H54 (cell line): ENCODE measurements around the gene ABCB8.
"Not testable (repeated sequence)": the region's sequence is repeated elsewhere in the genome, so short reads cannot be mapped to it uniquely, and the experiment has no call there.

ENCODE experiments used
- DNase-seq: peaks from one replicate; pipeline ENCODE4 v3.0.0; 2011; ENCODE audit warnings: low spot score, mixed read lengths; ENCODE audit not compliant: insufficient read length
- FAIRE-seq: peaks from 3 replicates; lab custom pipeline; 2011; peaks lifted over from hg19 to GRCh38; lab: Jason Lieb, UNC
- POLR2A ChIP-seq: IDR thresholded peaks from 2 replicates; pipeline ENCODE4 v1.6.1; 2011; ENCODE audit warnings: low read depth, mild to moderate bottlenecking, low read length

Gene ABCB8

GRCh38 chr7:151013733-151014497 is 14.3 kb upstream of the ABCB8 start:
- TF ChIP-seq POLR2A: no peak
- no peak for DNase-seq
- no peak for FAIRE-seq

- TF ChIP-seq POLR2A: no peak
- DNase-seq (peak; percentile 85), FAIRE-seq (no peak)
Observed at GRCh38 chr7:151014950-151015349, 13.3 kb upstream of the ABCB8 start.

GRCh38 chr7:151015967-151016366 is 12.3 kb upstream of the ABCB8 start:
- FAIRE-seq: no peak

GRCh38 chr7:151016505-151016904 is 11.7 kb upstream of the ABCB8 start:
- no peak for DNase-seq
- no peak for FAIRE-seq
- no peak for TF ChIP-seq POLR2A

More at GRCh38 chr7:151015967-151016366, 12.3 kb upstream of the ABCB8 start:
- no peak for DNase-seq
- no peak for TF ChIP-seq POLR2A

- FAIRE-seq: no peak
- DNase-seq: no peak
- no peak for TF ChIP-seq POLR2A
Observed at GRCh38 chr7:151016942-151017341, 11.3 kb upstream of the ABCB8 start.

- DNase-seq: no peak
- no peak for TF ChIP-seq POLR2A
- no peak for FAIRE-seq
Observed at GRCh38 chr7:151017370-151017952, 10.8 kb upstream of the ABCB8 start.

- FAIRE-seq: no peak
- no peak for TF ChIP-seq POLR2A
Observed at GRCh38 chr7:151017953-151018420, 10.3 kb upstream of the ABCB8 start.

GRCh38 chr7:151018421-151019129 is 9.7 kb upstream of the ABCB8 start:
- FAIRE-seq (no peak), DNase-seq (no peak)
- TF ChIP-seq POLR2A: no peak

More at GRCh38 chr7:151017953-151018420, 10.3 kb upstream of the ABCB8 start:
- DNase-seq: no peak

GRCh38 chr7:151019130-151019447 is 9.2 kb upstream of the ABCB8 start:
- no peak for DNase-seq
- no peak for FAIRE-seq
- TF ChIP-seq POLR2A: no peak

GRCh38 chr7:151020231-151020630 is 8.0 kb upstream of the ABCB8 start:
- no peak for TF ChIP-seq POLR2A
- DNase-seq (no peak), FAIRE-seq (no peak)

- no peak for TF ChIP-seq POLR2A
- FAIRE-seq: no peak
Observed at GRCh38 chr7:151023232-151023631, 5.0 kb upstream of the ABCB8 start.

GRCh38 chr7:151024435-151025056 is 3.7 kb upstream of the ABCB8 start, which contains the start of gene ATG9B:
Gene ATG9B, minus strand, starts transcription at chr7:151024494. Its CDS starts 71 bp downstream, at chr7:151024423.
- TF ChIP-seq POLR2A: no peak
- DNase-seq (no peak), FAIRE-seq (no peak)

More at GRCh38 chr7:151023232-151023631, 5.0 kb upstream of the ABCB8 start:
- no peak for DNase-seq

GRCh38 chr7:151025924-151026671 is 2.2 kb upstream of the ABCB8 start:
- TF ChIP-seq POLR2A: no peak
- FAIRE-seq: no peak
- no peak for DNase-seq

- DNase-seq, FAIRE-seq: not testable (repeated sequence)
Observed at GRCh38 chr7:151026771-151027727, 1.2 kb upstream of the ABCB8 start.

- DNase-seq, FAIRE-seq: not testable (repeated sequence)
Observed at GRCh38 chr7:151027728-151028130, 521 bp upstream of the ABCB8 start.
